Uterus (tissue), 2 donors: ENCODE data around the gene AKT3.

ENCODE experiments used
- CTCF ChIP-seq, 4 experiments: fragments of 200-600 bp in 2 of 4; fragments of 450-650 bp in 2 of 4; sonication (generic) in 2 of 4; IDR thresholded peaks; one replicate each; pipeline ENCODE4 v1.5.1; 2016 to 2019; ENCODE audit warnings: antibody characterized with exemption in 4 of 4, mild to moderate bottlenecking in 2 of 4, moderate library complexity in 1 of 4
- POLR2A ChIP-seq, 2 donors: fragments of 450-650 bp; IDR thresholded peaks; one replicate each; pipeline ENCODE4 v1.6.1; 2016; ENCODE audit warnings: antibody characterized with exemption in 2 of 2, mild to moderate bottlenecking in 1 of 2, moderate library complexity in 1 of 2

GRCh38 chr1:243646841-243647240, 203.2 kb downstream of the AKT3 start:
- TF ChIP-seq CTCF (IDR thresholded peaks at IDR 0.05): no peak
- TF ChIP-seq POLR2A (IDR thresholded peaks at IDR 0.05): no peak
